WI38 (cell line): ENCODE measurements around the gene CD200R1L.

ENCODE experiments used
- H3K4me3 ChIP-seq: 2 replicates; pipeline ENCODE4 v1.5.1; 2011; ENCODE audit warnings: low read depth, mild to moderate bottlenecking, control low read depth, low read length
- TF ChIP-seq, protein P1 (sequence below): IDR thresholded peaks from 2 replicates; pipeline ENCODE4 v1.5.1; 2012; ENCODE audit warnings: low read depth, mild to moderate bottlenecking, control low read depth, low read length

Gene CD200R1L

DNA sequence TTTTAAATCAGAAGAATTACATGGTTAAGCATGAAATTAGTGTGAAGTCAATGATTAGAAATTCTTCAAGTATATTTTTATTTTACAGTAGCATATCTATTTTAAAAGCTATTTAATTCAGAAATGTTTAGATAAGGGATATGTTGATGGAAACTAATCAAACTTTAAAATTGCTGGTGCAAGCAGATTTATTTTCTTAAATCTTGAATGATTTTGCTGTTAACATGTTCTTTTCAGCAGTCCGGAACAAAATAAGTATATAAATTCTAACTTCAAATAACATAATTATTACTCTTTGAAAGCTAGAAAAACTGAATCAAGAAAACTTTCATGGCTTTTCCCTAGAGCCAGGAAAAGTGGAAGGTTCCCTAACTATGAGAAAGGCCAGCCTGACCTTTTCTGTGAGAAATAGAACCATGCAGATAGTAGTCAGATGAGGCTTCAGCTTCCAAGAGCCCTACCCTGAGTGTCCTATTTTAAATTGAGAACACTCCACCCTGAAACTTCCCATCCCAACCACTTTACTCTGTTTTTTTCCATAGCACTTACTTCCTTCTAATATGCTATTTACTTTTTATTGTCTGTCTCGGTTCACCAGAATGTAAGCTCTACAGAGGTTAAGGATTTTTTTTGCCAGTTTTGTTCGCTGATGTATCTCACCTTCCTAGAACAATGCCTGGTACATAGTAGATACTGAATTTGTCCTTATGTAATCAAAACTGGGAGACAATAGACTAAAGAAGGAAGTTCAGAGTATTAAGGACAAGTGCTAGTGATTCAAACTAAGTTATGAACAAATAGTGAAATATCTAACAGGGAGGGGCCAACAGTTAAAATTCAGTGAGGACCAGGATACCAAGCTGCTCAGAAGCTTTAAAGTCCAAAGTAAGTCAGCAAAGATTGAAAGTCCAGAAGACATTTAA lies 66.8 kb downstream of the CD200R1L start:
- no peak overlapping the region for H3K4me3 ChIP-seq
- TF ChIP-seq, protein P1, sequence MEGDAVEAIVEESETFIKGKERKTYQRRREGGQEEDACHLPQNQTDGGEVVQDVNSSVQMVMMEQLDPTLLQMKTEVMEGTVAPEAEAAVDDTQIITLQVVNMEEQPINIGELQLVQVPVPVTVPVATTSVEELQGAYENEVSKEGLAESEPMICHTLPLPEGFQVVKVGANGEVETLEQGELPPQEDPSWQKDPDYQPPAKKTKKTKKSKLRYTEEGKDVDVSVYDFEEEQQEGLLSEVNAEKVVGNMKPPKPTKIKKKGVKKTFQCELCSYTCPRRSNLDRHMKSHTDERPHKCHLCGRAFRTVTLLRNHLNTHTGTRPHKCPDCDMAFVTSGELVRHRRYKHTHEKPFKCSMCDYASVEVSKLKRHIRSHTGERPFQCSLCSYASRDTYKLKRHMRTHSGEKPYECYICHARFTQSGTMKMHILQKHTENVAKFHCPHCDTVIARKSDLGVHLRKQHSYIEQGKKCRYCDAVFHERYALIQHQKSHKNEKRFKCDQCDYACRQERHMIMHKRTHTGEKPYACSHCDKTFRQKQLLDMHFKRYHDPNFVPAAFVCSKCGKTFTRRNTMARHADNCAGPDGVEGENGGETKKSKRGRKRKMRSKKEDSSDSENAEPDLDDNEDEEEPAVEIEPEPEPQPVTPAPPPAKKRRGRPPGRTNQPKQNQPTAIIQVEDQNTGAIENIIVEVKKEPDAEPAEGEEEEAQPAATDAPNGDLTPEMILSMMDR, result no peak

DNA sequence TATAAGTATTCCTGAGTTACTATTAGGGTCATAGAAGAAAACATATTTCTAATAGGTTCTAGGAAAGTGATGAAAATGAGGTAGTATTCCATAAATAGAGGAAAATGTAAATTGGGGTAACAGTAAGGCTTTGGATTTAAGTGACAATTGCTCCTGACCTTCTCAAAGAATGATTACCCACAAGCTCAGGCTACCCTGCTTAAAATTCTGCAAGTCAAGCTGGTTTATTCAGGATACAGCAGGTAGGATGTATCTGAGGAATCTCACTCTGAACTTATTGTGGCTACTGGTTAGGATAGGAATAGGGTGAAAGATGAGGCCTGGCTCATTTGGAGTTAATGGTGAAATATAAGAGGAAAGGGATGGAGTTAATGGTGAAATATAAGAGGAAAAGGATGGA lies 67.7 kb downstream of the CD200R1L start:
- TF ChIP-seq, protein P1, result no peak
- no peak overlapping the region for H3K4me3 ChIP-seq

DNA sequence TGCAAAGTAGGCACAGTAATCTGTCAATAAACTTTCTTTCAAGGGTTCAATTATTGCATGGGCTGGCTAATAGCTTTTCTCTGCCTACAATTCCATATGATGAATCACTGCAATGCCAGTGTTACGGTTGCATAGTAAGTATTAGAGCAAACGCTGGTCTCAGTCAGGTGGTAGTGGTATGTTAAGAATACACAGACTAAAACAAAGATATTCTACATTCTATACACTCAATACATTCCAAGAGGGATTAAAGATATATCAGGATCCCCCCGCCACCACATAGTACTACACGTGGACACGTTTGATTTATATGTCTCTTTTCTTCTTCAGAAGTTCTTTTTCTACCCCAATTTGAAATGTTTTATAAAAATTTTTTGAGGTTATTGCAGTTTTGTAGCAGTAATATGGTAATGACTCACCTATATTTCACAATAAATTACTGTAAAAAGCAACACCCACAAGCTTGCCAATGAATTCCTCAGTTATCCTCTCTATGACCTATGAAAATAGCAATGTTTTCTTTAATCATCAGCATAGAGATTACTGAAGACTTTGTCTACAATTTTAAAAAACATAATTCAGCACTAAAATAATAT lies 68.2 kb downstream of the CD200R1L start:
- TF ChIP-seq, protein P1, result no peak
- H3K4me3 ChIP-seq, result no peak overlapping the region

DNA sequence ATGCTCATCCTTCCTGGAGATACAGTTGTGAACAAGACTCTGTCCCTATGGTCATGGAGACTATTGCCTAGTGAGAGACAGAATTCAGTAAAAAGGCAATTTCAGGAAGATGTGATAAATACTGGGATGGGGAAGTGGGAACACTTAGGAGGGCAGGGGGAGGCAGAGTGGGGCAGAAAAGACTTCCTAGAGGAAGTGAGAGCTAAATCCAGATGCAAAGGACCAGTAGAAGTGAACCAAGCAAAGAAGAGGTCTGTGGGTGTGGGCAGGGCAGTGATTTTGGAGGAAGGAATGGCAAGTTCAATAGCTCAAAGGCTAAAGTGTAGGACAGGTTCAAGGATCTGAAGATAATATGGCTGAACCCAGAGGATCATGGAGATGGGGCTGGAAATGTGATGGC lies 68.9 kb downstream of the CD200R1L start:
- TF ChIP-seq, protein P1, result no peak

DNA sequence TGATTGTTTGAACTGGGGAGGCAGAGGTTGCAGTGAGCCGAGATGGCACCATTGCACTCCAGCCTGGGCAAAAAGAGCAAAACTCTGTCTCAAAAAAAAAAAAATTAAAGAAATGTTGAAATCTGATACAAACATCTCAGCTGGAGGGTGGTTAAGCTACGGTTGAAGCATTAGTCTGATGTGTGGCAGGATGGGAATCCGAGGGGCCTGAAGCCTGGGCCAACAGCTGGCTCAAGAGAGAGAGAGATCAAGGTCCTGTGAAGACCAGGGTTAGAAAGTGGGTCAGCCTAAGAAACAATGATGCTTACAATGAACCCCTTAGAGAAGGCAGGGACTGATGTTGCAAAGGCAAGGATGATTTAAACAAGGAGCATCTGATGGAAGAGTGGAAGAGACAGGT lies 69.8 kb downstream of the CD200R1L start:
- TF ChIP-seq, protein P1, result no peak
- H3K4me3 ChIP-seq, result no peak overlapping the region

More for the DNA sequence above, 68.9 kb downstream of the CD200R1L start:
- H3K4me3 ChIP-seq, result no peak overlapping the region

DNA sequence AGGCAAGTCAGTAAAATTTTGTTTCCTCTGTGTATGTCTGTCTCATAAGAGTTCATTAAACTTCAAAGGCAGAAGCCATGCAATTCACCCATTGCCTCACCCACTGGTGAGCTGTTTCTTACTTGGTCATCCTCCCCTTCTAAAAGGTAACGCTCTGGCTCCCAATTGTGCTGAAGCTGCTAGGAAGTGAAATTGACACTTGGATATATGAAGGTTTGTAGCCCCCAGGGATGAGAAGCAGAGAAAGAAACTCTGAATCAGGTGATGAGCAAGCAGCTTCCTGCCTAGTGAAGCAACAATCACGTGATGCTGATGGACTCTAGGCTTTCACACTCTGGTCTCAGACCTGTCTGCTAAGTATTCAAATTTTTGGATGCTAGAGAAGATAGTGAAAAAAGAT lies 70.7 kb downstream of the CD200R1L start:
- TF ChIP-seq, protein P1, result no peak

More for the DNA sequence above, 70.7 kb downstream of the CD200R1L start:
- no peak overlapping the region for H3K4me3 ChIP-seq
